OCI-M2 (cell line): ENCODE measurements around the gene CDKN1A.
"Not testable (repeated sequence)": the region's sequence is repeated elsewhere in the genome, so short reads cannot be mapped to it uniquely, and the experiment has no call there.

Experiments used
- DNase-seq: peaks from one replicate; lab custom pipeline; 2025; ENCODE audit not compliant: unreplicated experiment; lab: John Stamatoyannopoulos, UW

CDKN1A gene

DNA sequence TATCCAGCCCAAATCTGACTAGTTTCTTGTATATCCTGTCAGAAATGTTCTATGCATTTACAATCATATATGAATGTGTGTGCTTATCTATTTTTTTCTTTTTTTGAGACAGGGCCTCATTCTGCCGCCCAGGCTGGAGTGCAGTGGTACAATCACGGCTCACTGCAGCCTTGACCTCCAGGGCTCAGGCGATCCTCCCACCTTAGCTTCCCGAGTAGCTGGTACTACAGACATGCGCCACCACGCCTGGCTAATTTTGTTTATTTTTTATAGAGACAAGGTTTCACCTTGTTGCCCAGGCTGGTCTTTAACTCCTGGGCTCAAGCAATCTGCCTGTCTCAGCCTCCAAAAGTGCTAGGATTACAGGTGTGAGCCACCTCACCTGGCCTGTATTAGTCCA lies 16.1 kb downstream of the CDKN1A start:
- no peak for DNase-seq

GRCh38 chr6:36695414-36695813 lies 16.9 kb downstream of the CDKN1A start:
- no peak for DNase-seq

DNA sequence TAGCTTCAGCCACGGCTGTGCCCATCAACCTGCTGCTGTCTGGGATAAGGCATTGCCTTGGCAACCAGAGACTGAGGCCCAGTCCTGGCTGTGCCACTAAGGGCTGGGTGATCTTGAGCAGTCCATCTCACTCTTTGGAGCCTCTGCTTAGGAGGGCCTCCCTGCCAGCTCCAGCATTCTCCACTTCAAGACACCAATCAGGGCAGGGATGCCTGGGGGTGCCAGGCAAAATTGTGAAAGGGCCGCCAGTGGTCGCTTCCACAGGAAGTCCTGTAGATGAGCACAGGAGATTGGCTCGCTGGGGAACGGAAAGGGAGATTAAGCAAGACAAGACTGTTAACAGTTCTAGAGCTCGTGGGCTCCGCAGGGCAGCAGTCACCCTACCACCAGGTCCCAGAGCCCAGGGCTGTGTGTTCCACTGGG lies 19.0 kb downstream of the CDKN1A start, which contains the start of gene RAB44:
TSS of gene RAB44 (plus strand) at position 346 of the 423 bp plus-strand sequence. CDS start 6,410 bp downstream, outside the sequence.
- DNase-seq = no peak

DNA sequence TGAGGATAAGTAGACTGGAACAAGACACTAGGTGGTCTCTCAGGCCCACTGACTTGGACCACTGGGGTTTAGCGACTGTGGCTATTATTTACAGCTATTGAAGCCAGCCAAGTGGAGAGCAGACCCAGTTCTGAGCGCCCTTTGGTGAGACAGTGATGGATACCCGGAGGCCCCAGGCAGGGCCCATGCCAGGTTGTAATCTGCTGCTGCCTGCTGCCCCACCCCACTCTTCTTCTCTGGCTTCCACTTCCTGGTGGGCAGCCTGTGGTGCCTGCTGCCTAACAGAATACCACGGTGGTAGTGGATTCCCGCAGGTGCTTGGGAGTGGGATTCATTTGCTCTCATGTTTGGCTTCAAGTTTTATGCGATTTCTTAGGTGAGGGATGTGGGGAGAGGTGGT lies 19.7 kb downstream of the CDKN1A start:
- no peak for DNase-seq

GRCh38 chr6:36698871-36699271 lies 20.4 kb downstream of the CDKN1A start:
- no peak for DNase-seq

GRCh38 chr6:36699348-36699747 lies 20.8 kb downstream of the CDKN1A start:
- no peak for DNase-seq

DNA sequence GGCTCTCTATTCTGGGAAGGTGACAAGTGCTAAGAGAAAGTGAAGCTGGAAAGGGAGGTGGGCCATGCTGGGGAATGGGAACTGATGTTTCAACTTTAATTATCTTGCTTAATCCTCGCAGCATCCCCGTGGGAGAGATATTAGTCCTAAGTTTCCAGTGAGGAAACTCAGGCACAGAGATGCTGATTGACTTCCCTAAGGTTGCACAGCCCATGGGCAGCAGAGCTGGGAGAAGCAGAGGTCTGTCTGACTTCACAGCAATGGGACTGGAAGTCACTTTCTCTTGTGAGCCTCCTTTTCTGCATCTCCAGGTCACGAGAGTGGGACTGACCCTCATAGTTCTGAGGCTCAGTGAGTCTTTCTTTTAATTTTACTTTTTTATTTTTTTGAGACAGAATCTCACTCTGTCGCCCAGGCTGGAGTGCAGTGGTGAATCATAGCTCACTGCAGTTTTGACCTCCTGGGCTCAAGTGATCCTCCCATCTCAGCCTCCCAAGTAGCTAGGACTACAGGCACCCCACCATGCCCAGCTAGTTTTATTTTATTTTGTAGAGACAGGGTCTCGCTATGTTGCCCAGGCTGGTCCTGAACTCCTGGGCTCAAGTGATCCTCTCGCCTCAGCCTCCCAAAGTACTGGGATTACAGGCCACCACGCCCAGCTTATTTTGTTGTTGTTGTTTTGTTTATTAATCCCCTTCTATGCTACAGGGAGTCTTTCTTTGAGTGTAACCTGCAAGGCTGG lies 21.7 kb downstream of the CDKN1A start:
- no peak for DNase-seq

DNA sequence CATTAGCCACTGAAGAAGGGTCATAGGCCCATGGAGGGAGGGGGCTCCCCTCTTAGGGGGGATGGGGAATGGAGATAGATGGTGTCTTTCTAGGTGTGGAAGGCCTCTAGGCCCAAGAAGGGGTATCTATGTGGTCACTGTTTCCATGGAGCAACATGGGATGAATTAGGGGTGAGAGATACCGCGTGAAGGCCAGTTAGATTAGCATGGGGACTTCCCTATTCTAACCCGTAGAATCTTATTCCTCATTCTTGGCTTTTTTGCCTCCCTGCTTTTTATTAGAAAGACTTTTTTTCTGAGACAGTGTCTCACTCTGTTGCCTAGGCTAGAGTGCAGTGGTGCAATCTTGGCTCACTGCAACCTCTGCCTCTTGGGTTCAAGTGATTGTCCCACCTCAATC lies 22.3 kb downstream of the CDKN1A start:
- DNase-seq = no peak

- no peak for DNase-seq
Measured at GRCh38 chr6:36701401-36701991, 23.0 kb downstream of the CDKN1A start.

GRCh38 chr6:36702656-36703055 lies 24.1 kb downstream of the CDKN1A start:
- no peak for DNase-seq

DNA sequence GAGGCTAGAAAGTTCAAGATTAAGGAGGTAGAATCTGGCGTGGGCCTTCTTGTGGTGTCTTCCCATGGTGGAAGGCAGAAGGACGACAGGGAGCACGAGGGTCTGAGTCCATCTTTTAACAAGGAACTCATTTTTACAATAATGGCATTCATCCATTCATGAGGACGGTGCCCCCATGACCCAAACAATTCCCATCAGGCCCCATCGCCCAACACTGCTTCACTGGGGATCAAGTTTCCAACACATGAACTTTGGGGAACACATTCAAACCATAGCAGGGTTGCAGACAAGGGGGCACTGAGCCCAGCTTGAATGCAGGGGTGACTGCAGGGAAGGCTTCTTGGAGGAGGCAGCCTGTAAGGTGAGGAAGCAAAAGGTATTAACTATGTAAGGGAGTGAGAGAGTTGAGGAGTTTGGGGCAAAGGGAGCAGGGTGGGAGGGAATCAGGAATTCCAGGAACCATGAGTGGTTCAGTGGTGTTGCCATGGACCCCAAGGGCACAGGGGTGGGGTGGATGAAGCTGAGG lies 24.6 kb downstream of the CDKN1A start:
- no peak for DNase-seq

DNA sequence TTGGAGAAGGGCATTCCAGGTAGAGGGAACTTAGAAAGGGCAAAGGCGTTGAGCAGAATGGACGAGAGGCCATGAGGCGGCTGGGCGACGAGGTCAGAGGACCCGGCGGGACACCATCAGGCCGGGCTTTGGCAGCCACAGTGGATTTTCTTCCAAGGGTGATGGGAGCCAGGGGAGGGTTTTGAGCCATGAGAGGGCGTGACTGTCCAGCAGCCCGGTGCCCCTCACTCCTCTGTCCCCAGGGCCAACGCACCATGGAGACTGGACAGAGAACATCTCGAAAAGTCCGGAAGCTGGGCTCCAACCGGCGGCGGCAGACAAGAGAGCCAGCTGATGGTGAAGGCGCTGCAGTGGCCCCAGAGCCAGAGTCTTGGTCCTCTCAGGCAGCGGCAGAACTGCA lies 25.5 kb downstream of the CDKN1A start:
- no peak for DNase-seq

- DNase-seq = not testable (repeated sequence)
Measured at GRCh38 chr6:36704961-36705577, 26.6 kb downstream of the CDKN1A start.

DNA sequence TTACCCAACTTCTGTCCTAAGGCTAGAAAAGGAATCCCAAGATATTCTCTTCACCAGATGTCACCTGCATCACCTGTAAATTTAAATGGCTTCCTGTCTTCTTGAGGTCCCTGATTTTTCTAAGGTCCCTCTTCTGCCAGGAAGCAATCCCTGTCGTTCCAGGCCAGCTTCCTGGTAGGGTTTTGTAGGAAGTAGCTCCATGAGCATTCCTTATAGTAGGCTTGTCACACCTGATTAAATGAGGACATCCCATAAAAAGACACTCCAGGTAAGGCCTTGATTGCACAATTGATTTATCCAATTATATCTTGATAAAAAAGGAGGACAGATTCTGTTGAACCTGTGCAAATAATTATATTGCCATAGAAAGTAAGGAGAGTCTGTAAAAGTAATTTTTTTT lies 27.8 kb downstream of the CDKN1A start:
- no peak for DNase-seq

DNA sequence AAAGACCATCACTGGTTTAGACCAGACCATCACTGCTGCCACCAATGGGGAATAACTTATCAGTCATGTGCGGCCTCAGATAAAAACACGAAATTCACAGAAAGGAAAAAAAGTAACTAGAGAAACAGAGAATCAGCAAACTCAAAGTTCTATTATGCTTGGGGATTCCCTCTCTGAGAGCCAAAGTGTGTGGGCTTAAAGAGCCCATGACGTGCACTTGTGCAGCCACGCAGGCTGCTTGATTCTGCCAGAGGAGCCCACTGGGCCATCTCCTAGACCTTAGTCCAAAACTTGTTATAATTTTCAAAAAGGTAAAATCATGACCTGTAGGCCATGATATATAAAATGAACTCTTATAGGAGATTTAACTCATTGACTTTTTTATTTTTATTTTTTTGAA lies 34.3 kb downstream of the CDKN1A start:
- DNase-seq = no peak

DNA sequence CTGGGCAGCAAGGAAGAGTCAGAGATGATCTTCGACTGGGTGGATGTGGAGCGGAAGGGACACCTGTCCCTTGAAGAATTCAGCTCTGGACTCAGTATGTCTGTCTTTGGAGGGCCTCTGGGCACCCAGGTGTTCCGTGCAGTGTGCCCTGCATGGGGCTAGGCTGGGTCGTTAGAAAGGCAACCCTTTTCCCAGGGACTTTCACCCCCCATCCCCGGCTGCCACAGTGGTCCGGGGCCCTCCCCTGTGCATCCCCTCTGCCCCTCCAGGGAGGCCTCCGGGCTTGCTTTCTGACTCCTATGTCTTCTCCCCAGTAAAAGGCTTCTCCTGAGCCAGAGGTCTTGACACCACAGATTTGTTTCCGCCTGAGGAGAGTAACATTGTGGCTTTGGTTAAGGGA lies 35.3 kb downstream of the CDKN1A start:
- no peak for DNase-seq

DNA sequence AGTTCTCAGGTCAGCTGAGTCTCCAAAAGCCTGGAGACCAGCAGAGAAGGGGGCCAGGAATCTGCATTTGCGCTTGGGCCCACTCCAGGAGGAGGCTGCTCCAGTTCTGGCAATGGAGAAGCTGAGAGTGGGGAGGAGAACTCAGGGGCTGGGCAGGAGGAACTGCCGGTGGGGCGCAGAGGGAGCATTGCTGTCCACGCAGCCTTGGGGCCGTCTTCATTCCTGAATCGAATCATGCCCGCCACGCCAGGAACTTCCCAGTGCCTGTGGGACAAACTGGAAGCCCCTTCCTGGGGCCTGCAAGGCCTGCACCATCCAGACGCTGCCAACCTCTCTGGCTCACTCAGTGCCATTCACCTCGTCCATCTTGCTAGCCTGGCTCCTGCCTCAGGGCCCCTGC lies 36.0 kb downstream of the CDKN1A start:
- DNase-seq = no peak

- DNase-seq = no peak
Measured at GRCh38 chr6:36715469-36715868, 37.0 kb downstream of the CDKN1A start.

- no peak for DNase-seq
Measured at GRCh38 chr6:36716476-36717093, 38.1 kb downstream of the CDKN1A start.

DNA sequence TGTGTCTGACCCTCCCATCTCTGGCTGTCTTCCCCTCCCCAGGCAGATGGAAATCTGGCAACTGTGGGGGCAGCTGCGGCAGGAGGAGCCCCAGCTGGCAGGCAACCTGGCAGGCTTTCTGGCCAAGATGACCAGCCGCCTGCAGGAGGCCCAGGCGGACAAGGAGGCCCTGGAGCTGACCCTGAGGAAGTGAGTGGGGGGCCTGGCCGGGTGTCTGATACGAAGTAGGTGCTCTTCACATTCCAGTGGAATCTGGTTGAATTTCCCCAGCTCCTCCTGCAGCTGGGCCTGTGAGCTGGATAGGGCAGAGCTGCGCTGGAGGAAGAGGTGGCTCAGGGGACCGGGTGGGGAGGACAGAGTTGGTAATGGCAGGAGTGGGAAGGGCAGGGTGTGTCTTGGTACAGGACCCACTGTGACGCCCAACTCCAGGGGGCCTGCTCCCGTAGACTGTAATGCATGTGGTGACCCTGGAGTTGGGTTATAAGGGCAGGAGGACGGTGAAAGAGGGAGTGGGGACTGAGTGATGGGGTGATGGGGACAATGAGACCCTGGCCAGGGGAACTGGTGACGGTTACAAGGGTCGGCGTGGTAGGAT lies 38.8 kb downstream of the CDKN1A start:
- DNase-seq = no peak

DNA sequence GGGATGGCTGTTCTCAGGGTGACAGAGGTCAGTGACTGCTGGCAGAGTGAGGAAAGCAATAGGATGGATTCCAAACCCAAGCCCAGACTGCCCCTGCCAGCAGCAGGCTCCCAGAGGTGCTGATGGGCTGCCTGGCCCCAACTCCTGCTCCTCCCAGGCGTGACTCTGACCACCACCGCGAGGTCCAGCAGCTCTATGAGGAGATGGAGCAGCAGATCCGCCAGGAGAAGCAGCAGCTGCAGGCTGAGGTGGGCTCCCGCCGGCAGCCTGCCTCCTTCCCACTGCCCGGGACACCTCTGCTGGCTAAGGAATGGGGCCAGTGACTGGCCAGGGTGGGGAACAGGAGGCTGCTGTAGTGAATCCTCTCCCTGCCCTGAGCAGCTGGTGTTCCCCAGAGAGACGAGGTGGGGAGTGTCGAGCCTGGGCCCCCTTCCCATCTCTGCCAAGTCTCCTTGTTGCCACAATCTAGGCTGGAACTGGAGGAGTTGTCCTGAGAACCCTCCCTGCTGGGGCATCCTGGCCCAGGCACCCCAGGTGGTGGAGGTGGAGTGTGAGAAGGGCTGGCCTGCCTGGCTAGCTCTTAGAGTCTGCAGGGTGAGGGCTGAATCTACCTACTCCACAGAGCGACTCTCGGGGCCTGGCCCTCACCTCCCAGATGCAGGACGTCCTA lies 39.5 kb downstream of the CDKN1A start:
- no peak for DNase-seq
